ENCODE results near the gene UGT1A4. TPM values are rescaled to one million over a fixed set of nuclear protein-coding genes. Genes with fewer than 3 reads are reported as not detected.

Gene UGT1A4
- total and polyA plus RNA-seq, 2 donors (not counting 3 experiments of a cell fraction or from before 2014, with no cell fraction given), result not detected

- Histone ChIP-seq H4K20me1 (replicated peaks; ENCODE audit: control insufficient read depth, extremely low read depth, insufficient read depth, low read length) (no peaks in the 10 kb centered on the region), H3K4me2 (ENCODE audit: insufficient read depth, low read length) (no peak overlapping the region), H3K27ac (ENCODE audit: insufficient read depth, low read depth, low read length) (no peak overlapping the region), H3K27me3 (ENCODE audit: control insufficient read depth in 2 of 2, insufficient read depth in 2 of 2, low read length in 2 of 2) (no peaks in the 10 kb centered on the region), H3K4me1 (ENCODE audit: control insufficient read depth, extremely low read depth, insufficient read depth, low read length) (no peaks in the 10 kb centered on the region), H2AFZ (ENCODE audit: low read depth, low read length) (no peak overlapping the region), H3K9ac (replicated peaks; ENCODE audit: extremely low read depth, insufficient read depth, low read length) (no peak overlapping the region), H3K79me2 (ENCODE audit: control insufficient read depth, insufficient read depth, low read length) (no peaks in the 10 kb centered on the region), H3K4me3 (replicated peaks in 1 of 3; ENCODE audit: insufficient read depth in 1 of 3, low read depth in 1 of 3, low read length in 3 of 3) (no peak overlapping the region), H3K9me3 (replicated peaks; ENCODE audit: control insufficient read depth, insufficient read depth, low read length) (no peaks in the 10 kb centered on the region), H3K36me3 (ENCODE audit: control insufficient read depth in 2 of 2, extremely low read depth in 1 of 2, insufficient read depth in 2 of 2, low read length in 2 of 2) (no peaks in the 10 kb centered on the region), H3K9me1 (replicated peaks; ENCODE audit: control insufficient read depth, extremely low read depth, insufficient read depth, low read length) (no peaks in the 10 kb centered on the region)
- no peak for FAIRE-seq
- dilution Hi-C loops (cut with MboI; ENCODE audit: extremely low pct_ligation_motif_present, low sequenced_read_pairs), result no loop called here
- intact Hi-C loops (cut with micrococcal nuclease), result no loop called here
- CTCF ChIA-PET, result no interaction called here
- BruUV-seq (replicated peaks), result no TSS peak
- TF ChIP-seq GATA2 (IDR thresholded peaks at IDR 0.05; ENCODE audit: insufficient read depth, insufficient read length, low read depth, low read length) (no peak), MYC (IDR thresholded peaks at IDR 0.05; ENCODE audit: low read depth, low read length) (no peak), CTCF (IDR thresholded peaks at IDR 0.05; ENCODE audit: extremely low read depth in 1 of 2, insufficient read depth in 1 of 2, low read depth in 1 of 2, low read length in 2 of 2) (no peak), JUN (IDR thresholded peaks at IDR 0.05; ENCODE audit: borderline replicate concordance, insufficient read depth, insufficient read length, low read depth) (no peak), POLR2AphosphoS5 (IDR thresholded peaks at IDR 0.05; ENCODE audit: insufficient read depth, low read depth, low read length) (no peak), EZH2 (IDR thresholded peaks at IDR 0.05; ENCODE audit: borderline replicate concordance, low read depth, low read length, severe bottlenecking) (no peak), FOS (IDR thresholded peaks at IDR 0.05; ENCODE audit: borderline replicate concordance, insufficient read depth, low read length) (no peak), POLR2A (IDR thresholded peaks at IDR 0.05; ENCODE audit: low read depth, low read length) (no peak)
- TF ChIP-seq, protein P1, sequence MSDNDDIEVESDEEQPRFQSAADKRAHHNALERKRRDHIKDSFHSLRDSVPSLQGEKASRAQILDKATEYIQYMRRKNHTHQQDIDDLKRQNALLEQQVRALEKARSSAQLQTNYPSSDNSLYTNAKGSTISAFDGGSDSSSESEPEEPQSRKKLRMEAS (IDR thresholded peaks at IDR 0.05; ENCODE audit: insufficient read depth, insufficient read length), result no peak
- POLR2A ChIA-PET, result no interaction called here
- DNase-seq (ENCODE audit: low read depth, low spot score), result no peak
Observed at GRCh38 chr2:233794128-233794658, 75.7 kb downstream of the UGT1A4 start.

Measured in endothelial cell of umbilical vein (primary cell).